Activated gamma-delta T cell treated with Interleukin-2 at 50 U/mL for 16 hours (primary cell): Measurements from ENCODE around the gene C17orf58.
"Not testable (repeated sequence)": the region's sequence is repeated elsewhere in the genome, so short reads cannot be mapped to it uniquely, and the experiment has no call there.

Source experiments
- DNase-seq: peaks from one replicate; pipeline ENCODE4 v3.0.0-alpha.2; 2020

C17orf58 gene

GRCh38 chr17:67996301-67997171 lies at the start of gene C17orf58:
TSS of gene C17orf58 (minus strand) at chr17:67996469. CDS start at chr17:67996198, 271 bp downstream.
- not testable (repeated sequence) for DNase-seq

GRCh38 chr17:68036304-68037147 lies 40.3 kb upstream of the C17orf58 start:
- DNase-seq, result no peak

GRCh38 chr17:68035523-68036303 lies 39.4 kb upstream of the C17orf58 start, which contains the start of gene KPNA2:
TSS of gene KPNA2 (plus strand) at chr17:68035735. CDS start at chr17:68037133, 1,398 bp downstream.
- peak; percentile 89 for DNase-seq

- DNase-seq, result peak; percentile 84
These were observed 38.9 kb upstream of the C17orf58 start for GRCh38 chr17:68035131-68035522.

GRCh38 chr17:68034452-68034776 lies 38.1 kb upstream of the C17orf58 start:
- no peak for DNase-seq

- no peak for DNase-seq
These were observed 37.6 kb upstream of the C17orf58 start for GRCh38 chr17:68033636-68034451.

GRCh38 chr17:68029512-68030215 lies 33.4 kb upstream of the C17orf58 start:
- DNase-seq, result no peak

- DNase-seq, result not testable (repeated sequence)
These were observed 26.3 kb upstream of the C17orf58 start for GRCh38 chr17:68022547-68022946.

- no peak for DNase-seq
These were observed 25.7 kb upstream of the C17orf58 start for GRCh38 chr17:68021963-68022362.

- DNase-seq, result not testable (repeated sequence)
These were observed 24.5 kb upstream of the C17orf58 start for GRCh38 chr17:68020791-68021190.

- no peak for DNase-seq
These were observed 24.1 kb upstream of the C17orf58 start for GRCh38 chr17:68020409-68020756.

GRCh38 chr17:68019675-68020408 lies 23.6 kb upstream of the C17orf58 start:
- DNase-seq, result peak; percentile 96

- DNase-seq, result no peak
These were observed 23.0 kb upstream of the C17orf58 start for GRCh38 chr17:68019336-68019674.

GRCh38 chr17:68018493-68018892 lies 22.2 kb upstream of the C17orf58 start:
- not testable (repeated sequence) for DNase-seq

GRCh38 chr17:68016838-68017237 lies 20.6 kb upstream of the C17orf58 start:
- no peak for DNase-seq

- DNase-seq, result no peak
These were observed 18.9 kb upstream of the C17orf58 start for GRCh38 chr17:68015081-68015723.

- DNase-seq, result no peak
These were observed 17.1 kb upstream of the C17orf58 start for GRCh38 chr17:68013385-68013784.

- DNase-seq, result peak; percentile 58
These were observed 15.0 kb upstream of the C17orf58 start for GRCh38 chr17:68011199-68011665.

- DNase-seq, result no peak
These were observed 10.5 kb upstream of the C17orf58 start for GRCh38 chr17:68006797-68007196.

- no peak for DNase-seq
These were observed 7.9 kb upstream of the C17orf58 start for GRCh38 chr17:68004201-68004600.
